Hepatocyte (in vitro differentiated cells): ENCODE measurements around the gene MACF1.

ENCODE experiments used
- CTCF ChIP-seq: fragments of 200-600 bp; sonication (generic); IDR thresholded peaks from 2 replicates; pipeline ENCODE4 v1.5.1; 2016; ENCODE audit warnings: antibody characterized with exemption, mild to moderate bottlenecking; ENCODE audit not compliant: poor library complexity
- EZH2 ChIP-seq: fragments of 200-600 bp; sonication (generic); IDR thresholded peaks from 2 replicates; pipeline ENCODE4 v1.6.1; 2016; ENCODE audit warnings: antibody characterized with exemption, mild to moderate bottlenecking, borderline replicate concordance
- EZH2phosphoT487 ChIP-seq: fragments of 200-600 bp; sonication (generic); IDR thresholded peaks from one replicate; pipeline ENCODE4 v1.6.1; 2018; ENCODE audit warnings: antibody characterized with exemption, mild to moderate bottlenecking, low read depth, moderate library complexity; ENCODE audit not compliant: unreplicated experiment, severe bottlenecking

GRCh38 chr1:39317910-39318633 lies 113.6 kb downstream of the MACF1 start:
- TF ChIP-seq EZH2 (no peak), CTCF (no peak), EZH2phosphoT487 (no peak)
